Measurements from ENCODE around the gene MEGF11.
A peak's percentile ranks its signal among the peaks of the same experiment; 100 is the strongest.

MEGF11 gene

DNA sequence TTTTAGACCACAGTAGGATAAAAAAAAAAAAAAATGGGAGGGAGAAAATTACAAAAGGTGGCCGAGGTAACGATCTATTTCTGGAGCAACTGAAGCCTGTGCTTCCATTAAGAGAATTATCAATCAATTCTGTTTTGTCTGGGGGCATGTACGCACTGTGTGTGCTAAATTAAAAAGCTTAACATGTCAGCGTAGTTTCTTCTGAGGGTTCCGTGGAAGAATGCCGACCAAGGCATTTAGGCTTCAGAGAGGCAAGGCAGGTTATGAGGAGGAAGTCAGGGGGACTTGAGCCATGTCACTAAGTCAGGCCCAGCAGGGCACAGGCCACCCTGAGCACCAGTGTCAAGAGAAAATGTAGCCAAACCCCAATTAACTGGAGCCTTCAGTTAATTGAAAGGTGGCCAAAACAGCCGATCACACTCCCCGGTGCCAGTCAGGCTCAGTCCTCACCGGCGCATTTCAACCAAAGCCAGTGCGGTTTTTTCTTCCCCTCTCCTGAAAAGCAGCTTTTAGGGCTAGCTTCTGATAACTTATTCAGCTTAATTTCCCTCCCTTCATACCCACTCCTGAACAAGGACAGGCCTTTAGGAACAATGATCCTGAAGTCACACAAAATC, 113.9 kb downstream of the MEGF11 start:
- no peak for DNase-seq (ENCODE audit: low read depth)

DNA sequence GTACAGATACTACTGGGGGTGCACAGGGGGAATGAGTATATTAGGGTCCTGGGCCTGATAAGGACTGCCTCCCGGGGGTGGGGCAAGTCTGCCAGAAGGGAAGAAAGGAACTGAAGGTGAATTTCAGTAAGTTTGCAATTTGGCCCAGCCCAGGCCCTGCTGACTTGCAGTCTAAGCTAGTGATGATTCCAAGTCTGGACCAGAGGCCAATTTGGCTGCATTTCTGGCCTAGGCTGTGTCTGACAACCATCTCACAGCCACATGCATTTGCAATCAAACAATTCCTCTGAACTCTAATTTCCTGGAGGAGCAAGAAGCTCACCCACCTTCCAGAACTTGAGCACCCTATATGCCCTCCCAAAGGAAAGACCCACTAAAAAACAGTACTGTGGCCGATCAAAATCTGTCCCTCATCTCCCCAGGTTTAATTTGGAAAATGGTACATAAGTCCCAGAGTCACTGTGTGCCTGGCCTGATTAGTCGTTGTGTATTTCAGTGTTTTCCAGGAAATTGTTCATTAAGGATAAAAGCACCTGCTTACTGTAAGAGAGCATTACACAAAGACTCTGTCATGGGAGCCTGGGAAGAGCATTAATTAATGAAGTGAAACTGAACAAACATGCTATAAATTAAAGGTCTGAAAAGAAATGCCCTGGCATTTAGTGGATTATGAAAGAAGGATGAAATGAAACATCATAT, 114.5 kb downstream of the MEGF11 start:
- no peak for DNase-seq (ENCODE audit: low read depth)

GRCh38 chr15:66138096-66138783, 115.3 kb downstream of the MEGF11 start:
- DNase-seq (ENCODE audit: low read depth): no peak

GRCh38 chr15:66136948-66137347, 116.6 kb downstream of the MEGF11 start:
- no peak for DNase-seq (ENCODE audit: low read depth)

GRCh38 chr15:66135664-66136063, 117.9 kb downstream of the MEGF11 start:
- no peak for DNase-seq (ENCODE audit: low read depth)

- no peak for DNase-seq (ENCODE audit: low read depth)
Measured at GRCh38 chr15:66134284-66134683, 119.3 kb downstream of the MEGF11 start.

DNA sequence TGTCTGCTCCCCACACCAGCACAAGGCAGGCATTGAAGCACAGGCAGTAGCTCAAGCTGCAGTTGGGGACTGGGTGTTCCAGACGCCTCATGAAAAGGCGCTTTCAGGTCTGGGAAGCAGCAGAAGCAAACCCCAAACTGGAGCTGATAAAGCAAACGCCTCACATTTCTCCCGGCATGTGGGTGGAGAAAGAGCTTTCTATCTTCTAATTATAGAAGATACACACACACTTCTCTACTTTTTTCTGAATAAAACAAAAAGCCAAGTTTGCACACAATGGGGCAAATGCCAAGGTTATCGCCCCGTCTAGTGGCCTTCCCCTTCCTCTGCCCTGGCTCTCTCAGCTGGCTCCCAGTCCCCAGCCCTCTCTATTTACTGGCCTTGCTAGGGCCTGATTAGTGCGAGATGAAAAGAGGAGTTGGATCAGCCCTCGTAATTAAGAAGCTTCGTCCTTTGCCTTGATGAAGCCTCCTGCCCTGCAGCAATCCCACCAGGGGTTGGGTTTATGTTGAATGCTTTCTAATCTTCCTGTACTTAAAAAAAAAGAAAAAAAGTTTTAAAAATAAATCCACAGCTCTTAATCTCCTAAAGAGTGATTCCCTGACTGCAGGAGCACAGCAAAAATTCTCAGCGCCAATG, 120.2 kb downstream of the MEGF11 start:
- DNase-seq (ENCODE audit: low read depth): no peak

DNA sequence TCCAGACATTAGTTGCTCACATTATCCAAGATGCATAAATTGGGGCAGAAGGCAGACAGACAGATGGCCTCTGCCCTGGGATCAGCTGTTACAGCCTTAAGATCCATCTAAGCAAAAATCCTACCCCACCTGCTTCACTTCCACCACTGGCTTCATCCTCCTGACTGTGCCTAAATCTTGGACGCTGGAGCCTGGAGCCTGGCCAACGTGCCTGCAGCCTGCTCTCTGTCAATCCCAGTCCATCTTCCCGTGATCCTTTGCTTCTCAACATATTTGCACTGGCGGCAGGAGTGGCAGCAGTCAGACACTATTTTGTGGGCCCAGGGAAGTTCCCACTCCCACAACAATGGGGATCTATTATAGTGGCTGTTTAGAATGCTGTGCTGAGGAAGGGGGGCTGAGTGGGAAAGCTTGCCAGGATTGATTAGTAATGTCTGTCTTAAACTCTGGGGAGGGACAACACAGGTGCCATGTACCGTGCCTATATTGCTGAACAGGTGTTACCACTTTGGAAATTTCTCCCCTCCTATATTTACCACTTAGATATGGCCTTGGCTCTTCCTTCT, 121.2 kb downstream of the MEGF11 start:
- DNase-seq (ENCODE audit: low read depth): no peak

DNA sequence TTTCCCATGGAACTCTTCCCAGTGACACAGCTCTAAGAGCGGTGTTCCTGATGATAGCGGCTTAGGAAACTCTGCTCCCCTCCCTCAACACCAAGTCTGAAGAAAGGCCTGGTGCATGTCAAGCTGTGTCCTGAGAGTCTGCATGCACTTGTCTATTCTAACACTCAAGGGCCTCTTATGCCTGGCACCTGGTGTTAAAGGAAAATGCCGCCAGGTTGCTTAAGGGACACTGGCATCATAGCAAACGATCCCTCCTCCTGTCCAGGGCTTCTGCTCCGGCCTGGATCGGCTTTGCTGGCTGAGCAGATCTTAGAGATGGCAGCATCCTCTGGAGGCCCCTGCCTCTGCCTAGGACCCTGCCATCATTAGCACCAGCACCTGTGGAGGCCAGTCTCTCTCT, 121.7 kb downstream of the MEGF11 start:
- DNase-seq (ENCODE audit: low read depth): no peak

DNA sequence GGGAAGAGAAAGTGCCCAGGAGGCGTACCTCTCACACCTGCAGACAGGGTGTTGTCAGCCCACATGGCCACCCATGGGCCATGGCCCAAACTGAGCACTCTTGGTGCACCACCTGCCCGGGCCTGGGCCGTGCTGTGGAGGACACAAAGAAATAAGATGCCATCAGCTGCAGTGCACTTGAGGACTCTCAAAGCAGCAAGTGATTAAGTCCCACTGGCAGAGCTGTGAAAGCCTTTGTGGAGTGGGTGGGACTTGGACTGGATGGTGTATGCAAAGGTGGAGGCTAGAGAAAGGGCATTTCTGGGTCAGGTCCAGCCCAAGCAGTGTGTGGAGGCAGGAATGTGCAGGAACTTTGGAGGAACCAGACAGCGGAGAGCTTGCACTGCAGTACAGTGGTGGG, 122.3 kb downstream of the MEGF11 start:
- DNase-seq (ENCODE audit: low read depth): no peak

GRCh38 chr15:66130496-66131034, 123.0 kb downstream of the MEGF11 start:
- no peak for DNase-seq (ENCODE audit: low read depth)

- DNase-seq (ENCODE audit: low read depth): no peak
Measured at GRCh38 chr15:66129586-66129985, 124.0 kb downstream of the MEGF11 start.

- DNase-seq (ENCODE audit: low read depth): no peak
Measured at GRCh38 chr15:66128116-66128680, 125.4 kb downstream of the MEGF11 start.

DNA sequence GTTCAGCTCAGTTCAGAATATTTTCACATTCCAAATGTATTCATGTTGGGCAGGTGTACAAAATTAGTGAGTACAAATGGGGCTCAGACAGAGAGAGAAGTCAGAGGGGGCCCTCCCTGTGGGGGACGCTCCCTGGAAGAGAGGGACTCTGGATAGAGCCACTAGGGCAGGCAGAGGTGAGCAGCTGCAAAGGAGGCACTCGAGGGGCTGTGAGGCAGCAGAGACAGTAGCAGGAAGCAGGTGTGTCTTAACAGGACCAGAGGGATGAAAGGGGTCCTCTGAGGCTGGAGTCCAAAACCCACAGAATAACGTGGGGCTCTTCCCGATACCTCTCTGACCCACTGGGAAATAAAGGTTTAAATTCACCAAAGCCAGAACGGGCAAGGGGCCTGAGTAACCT, 127.1 kb downstream of the MEGF11 start:
- no peak for DNase-seq (ENCODE audit: low read depth)

DNA sequence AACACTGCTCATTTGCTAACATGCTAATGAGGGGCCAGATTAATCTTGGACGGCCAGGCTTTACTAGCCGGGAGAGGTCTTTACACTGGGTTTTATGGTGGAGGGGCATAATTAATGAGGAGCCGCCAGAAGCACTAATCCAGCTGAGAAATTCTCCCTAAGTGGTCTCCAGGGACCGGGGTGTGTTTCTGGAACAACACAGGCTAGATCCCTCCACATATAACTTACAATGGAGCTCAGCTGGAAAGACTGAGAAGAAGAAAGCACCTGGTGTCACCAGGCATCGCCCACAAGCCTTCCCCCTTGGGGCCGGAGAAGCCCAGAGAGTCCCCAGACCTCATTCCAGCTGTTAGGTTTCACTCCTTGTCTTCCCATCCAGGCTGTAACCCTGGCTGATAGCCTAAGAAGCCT, 127.5 kb downstream of the MEGF11 start:
- no peak for DNase-seq (ENCODE audit: low read depth)

DNA sequence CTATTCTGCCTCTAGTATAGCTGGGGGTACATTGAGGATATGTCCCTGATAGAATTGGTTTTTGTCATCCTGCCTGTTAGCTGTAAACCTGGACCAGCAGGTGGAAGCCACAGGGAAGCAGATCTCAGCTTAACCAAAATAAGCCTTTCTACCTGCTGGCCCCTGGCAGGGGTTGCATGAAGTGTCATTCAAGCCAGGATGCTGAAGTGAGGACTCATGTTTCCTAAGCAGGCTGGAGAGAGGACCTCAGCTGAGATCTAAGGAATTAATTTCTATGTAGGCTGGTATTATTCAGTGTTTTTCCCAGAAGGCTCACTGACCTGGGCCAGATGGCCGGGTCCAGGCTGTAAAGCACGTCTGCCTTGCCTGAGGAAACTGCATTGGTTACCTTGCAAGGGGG, 128.9 kb downstream of the MEGF11 start:
- DNase-seq (ENCODE audit: low read depth): no peak

DNA sequence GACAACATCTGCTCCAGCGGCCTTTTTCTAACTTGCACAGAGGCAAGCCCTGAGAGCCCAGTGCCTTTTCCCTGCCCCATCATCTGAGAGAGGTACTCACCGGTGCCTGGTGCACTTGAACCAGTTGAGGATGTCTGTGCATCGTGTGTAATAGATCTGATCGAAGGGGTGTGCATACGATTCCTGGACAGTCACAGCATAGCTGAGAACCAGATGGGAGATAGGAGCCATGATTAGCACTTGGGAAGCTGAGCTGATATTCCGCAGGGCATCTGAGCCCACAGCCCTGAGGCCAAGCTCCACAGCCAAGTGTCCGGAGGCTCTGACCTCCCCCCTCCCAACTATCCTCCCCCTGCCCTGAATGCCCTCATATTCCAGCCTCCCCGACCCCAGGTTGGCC, 129.8 kb downstream of the MEGF11 start:
- DNase-seq (ENCODE audit: low read depth): no peak

DNA sequence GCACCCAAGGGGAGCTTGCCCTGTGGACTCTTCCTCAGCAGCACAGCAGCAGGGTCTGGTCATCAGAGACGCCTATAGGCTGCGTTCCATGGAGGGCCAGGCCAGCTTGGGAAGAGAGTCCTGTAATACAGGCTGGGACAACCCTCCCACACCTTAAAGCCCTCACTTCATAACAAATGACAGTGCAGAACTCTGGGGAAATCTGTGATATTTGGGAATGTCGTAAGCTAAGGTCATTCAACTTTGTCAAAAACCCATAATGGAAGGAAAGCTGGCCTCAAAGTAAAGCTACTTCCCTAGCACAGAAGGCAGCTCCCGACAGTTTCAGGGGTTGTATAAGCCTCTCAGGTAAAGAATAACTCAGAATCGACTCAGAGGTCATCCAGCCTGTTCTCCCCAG, 133.1 kb downstream of the MEGF11 start:
- DNase-seq (ENCODE audit: low read depth): no peak

- DNase-seq (ENCODE audit: low read depth): no peak
Measured at GRCh38 chr15:66117841-66118240, 135.7 kb downstream of the MEGF11 start.

DNA sequence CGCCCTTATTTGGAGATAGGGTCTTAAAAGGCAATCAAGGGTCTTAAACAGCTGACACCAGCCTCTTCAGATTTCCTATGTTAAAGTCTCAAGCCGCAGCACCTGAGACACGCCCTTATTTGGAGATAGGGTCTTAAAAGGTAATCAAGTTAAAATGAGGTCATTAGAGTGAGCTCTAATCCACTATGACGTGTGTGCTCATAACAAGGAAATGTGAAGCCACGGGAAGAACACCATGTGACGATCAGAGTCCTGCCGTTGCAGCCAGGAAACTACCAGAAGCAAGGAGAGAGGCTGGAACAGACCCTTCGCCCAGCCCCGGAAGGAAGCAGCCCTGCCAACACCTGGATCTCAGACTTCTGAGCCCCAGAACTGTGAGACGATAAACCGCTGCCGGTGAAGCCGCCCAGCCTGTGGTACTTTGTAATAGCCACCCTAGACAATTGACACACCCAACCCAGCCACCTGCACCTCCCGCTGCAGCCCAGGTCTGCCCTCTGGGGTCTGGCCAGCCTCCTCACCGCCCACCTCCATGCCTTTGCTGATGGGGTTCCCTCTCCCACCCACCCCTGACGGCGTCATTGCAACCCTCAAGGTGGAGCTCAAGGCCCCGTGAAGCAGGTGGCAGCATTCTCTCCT, 137.9 kb downstream of the MEGF11 start:
- peak; percentile 36 for DNase-seq (ENCODE audit: low read depth)

GRCh38 chr15:66114863-66115425, 138.6 kb downstream of the MEGF11 start:
- no peak for DNase-seq (ENCODE audit: low read depth)

Data from T-helper 22 cell (primary cell).